RCC 7860 (cell line): ENCODE measurements around the gene BCAS3.

Source experiments
- DNase-seq: peaks from one replicate; pipeline ENCODE4 v3.0.0-alpha.2; 2015; ENCODE audit warnings: low spot score
- FAIRE-seq: peaks from 2 replicates; lab custom pipeline; 2012; peaks lifted over from hg19 to GRCh38; lab: Jason Lieb, UNC

BCAS3 gene

DNA sequence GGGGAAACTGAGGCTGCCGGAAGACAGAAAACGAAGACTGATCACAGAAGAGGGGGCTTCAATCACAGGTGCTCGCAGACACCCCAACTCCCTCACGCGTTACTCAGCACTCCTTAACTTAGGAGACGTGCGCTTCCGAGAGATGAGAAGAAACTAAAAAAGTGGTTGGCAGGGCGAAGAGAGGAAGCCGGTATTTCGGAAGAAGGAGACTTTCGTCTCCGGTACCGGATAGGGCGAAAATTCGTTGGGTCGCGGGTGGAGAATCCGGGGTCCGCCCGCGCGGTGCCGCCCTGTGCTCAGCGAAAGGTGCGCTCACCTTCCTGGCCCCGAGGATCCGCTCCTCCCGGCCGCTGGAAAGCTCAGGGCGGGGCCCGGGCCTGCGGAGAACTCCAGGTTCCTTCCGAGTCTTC, 721.1 kb downstream of the BCAS3 start:
- FAIRE-seq: no peak
- DNase-seq: no peak

DNA sequence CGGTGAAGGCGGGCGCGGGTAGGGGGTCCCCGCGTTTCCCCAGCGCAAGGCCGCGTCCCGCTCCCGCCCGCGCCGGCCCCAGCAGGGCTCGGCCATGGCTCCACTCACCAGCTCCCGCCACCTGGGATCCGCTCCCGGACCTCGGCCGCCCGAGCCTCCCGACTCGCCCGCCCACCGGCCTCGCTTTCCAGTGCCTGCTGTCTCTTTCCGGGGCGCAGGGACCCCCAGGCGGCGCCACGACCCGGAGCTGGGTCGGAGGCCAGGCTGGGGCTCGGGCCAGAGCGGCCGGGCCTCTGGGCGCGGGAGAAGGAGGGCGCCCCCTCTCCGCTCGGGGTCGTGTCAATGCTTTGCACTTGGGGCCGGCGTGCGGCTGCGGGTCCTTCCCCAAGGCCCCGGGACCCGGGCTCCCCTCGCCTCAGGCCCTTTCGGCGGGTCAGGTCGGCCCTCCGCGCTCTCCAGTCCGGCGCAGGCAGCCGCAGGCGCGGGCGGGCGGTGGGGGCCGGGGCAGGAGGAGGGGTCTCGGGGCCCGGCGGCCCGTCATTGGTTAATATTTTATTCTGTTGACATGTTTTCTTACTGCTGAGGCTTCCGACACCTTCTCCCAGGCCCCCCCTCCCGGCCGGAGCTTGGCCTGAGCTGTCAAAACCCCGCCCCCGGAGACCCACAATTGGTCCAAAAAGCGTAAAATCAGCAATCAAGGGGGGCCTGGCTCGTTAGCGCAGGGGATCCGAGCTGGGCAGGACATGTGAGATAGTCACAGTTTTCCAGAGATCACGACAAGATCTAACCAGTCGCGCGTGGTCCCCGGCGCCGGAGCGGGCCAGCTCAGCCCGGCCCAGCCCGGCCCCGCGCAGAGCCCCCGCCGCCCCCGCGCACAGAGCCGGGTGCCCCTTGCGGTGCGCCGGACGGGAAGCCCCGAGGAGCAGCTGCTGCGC, 721.7 kb downstream of the BCAS3 start, which contains the start of gene TBX2:
TSS of gene TBX2 (plus strand) at position 713 of the 935 bp plus-strand sequence. CDS start 334 bp downstream, outside the sequence.
- DNase-seq (peak; percentile 80), FAIRE-seq (no peak)

DNA sequence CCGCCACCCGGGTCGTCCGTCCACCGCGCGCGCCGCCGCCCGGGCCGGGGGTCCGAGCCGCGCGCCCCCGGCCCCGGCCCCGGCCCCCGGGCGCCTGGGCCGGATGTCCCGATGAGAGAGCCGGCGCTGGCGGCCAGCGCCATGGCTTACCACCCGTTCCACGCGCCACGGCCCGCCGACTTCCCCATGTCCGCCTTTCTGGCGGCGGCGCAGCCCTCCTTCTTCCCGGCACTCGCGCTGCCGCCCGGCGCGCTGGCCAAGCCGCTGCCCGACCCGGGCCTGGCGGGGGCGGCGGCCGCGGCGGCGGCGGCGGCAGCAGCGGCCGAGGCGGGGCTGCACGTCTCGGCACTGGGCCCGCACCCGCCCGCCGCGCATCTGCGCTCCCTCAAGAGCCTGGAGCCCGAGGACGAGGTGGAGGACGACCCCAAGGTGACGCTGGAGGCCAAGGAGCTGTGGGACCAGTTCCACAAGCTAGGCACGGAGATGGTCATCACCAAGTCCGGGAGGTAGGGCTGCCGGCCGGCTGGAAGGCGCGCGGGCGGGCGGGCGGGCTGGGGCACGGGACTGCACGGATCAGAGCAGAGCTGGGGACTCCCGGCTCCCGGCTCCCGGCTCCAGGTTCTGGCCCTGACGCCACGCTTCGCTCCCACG, 722.5 kb downstream of the BCAS3 start:
- DNase-seq (peak; percentile 16), FAIRE-seq (no peak)

DNA sequence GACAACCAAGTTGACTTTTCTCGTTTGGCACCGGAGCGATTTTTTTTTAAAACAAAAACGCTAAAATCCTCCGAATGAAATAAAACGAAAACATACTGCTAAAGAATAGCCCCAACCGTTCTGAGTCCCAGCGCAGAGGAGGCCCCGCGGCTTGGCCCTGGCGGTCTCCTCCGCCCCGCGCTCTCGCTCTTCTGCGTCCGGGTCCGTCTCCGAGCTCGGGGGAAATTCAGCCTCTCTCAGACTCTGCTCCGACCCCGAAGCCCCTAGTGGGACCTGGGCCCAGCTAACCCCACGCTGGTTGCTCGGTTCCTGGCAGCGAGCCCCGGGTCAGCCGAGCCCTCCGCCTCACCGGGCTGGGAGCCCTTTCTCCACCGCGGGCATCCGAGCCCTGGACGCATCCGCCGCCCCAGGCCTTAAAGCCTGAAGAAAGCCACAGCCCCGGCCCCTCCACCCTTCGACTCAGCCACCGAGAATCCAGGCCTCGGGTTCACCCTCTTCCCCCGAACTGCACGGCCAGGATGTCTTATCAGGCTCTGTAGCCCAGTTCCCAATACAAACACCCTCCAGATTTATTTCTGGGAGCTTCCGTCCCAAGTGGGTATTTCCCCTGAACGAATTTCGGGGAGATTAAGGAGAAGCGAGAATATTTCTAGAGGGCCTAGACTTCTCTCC, 723.2 kb downstream of the BCAS3 start:
- FAIRE-seq (no peak), DNase-seq (no peak)

DNA sequence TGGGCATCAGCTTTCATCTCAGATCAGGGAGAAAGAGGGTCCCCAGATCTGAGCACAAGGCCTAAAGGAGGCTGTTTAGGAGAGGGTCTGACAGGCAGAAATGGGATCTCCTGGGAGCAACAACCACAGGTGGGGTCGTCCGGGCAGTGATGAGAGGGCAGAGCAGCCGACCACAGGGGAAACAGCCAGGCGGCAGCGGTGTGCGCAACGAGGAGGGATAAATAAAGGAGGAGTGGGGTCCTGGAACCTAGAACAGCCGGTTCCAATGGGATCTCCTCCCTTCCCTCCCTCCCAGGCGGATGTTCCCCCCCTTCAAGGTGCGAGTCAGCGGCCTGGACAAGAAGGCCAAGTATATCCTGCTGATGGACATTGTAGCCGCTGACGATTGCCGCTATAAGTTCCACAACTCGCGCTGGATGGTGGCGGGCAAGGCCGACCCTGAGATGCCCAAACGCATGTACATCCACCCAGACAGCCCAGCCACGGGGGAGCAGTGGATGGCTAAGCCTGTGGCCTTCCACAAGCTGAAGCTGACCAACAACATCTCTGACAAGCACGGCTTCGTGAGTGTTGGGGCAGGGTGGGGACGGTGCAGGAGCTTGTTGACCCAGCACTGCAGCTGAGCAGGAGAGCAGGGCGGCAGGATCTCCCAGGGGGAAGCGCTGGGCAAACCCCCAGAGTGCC, 723.9 kb downstream of the BCAS3 start:
- FAIRE-seq: no peak
- DNase-seq: no peak

DNA sequence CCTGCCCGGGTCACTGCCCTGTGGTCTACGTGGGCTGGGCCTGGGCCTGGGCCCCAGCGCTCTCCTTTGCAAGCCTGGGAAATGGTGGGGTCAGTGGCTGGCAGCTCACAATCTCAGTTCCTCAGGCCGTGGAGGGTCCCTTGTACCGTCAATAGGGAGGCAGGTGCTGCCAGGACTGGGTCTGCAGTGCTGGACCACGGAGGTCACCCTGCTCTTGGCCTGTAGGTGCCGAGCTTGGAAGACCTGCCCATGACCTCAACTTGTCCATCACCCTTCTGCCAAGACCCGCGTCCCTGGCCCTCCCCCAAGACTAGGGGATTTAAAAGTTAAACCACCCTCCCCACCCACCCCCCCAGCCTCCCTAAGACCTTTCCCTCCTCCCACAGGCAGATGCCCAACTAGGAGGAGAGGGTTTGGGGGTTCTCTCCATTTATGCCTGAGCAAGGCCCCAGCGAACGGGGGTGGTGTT, 724.5 kb downstream of the BCAS3 start:
- no peak for FAIRE-seq
- DNase-seq: no peak

DNA sequence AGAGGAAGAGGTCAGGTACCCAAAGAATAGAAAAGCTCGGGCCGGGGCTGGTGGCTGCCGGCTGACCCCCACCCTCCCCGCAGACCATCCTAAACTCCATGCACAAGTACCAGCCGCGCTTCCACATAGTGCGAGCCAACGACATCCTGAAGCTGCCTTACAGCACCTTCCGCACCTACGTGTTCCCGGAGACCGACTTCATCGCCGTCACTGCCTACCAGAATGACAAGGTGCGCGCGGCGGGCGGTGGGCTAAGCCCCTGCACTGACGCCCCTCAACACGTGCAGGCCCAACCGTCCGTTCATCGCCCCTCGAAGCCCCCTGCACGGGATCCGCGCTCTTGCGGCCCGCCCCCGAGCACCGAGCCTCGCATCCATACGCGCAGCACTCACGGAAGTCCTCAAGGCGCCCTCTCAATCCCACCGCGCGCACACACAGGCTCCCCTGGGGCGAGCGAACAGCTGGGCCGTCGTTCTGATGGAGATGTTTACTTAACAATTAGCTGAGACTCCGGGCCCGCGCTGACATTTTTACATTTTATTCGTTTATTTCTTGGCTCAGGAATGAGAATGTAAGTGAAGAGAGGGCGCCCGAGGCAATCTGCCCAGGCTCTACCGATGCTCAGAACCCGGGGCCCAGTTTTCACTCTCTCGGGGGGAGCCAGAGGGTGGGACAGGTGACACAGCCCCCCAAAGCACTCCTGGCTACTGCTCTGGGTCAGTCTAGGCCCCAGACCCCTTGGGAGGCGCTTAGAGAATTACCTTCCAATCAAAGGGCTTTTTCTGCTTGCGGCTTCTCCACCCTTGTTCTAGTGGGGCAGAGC, 725.5 kb downstream of the BCAS3 start:
- no peak for FAIRE-seq
- no peak for DNase-seq

DNA sequence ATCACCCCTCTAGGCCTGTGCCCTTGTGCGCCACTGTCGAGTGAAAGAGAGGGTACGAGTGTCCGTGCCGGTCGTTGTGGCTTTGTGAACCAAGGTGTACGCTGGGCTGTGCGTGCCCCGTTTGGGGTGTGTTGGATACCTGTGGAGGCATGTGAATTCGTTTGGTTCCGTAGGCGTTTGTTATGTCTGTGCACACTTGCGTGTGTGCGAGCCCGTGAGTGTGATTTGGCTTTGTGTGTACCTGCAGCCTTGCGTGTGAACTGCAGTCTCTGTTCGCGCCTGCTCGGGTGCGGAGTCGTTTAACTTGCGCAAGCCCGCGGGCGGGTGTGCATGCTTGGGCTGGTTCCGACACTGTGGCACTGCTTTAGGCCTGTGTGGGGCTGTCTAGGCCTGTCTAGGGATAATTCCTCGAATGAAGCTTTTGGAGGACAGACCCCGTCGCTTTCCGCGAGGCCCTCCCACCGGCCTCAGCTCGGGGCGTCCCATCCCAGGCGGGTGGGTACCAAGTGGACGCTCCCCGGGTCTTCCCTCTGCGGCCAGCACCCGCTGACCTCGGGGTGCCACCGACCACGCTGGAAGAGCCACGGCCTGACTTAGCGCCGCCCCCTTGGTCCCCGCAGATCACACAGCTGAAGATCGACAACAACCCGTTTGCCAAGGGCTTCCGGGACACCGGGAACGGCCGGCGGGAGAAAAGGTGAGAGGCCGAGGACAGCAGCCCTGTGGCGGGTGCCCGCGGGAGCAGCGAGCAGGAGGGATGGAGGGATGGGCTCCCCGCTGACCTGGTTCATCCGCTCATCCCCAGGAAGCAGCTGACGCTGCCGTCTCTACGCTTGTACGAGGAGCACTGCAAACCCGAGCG, 726.4 kb downstream of the BCAS3 start:
- DNase-seq (no peak), FAIRE-seq (no peak)

DNA sequence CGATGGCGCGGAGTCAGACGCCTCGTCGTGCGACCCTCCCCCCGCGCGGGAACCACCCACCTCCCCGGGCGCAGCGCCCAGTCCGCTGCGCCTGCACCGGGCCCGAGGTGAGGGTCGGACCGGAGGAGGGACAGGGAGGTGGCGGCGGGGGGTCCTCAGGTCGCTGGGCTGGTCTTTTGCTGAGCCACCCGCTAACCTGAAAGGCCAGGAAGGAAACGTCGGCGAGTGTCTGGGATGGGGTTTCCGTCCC, 726.9 kb downstream of the BCAS3 start:
- FAIRE-seq: no peak
- DNase-seq: no peak

DNA sequence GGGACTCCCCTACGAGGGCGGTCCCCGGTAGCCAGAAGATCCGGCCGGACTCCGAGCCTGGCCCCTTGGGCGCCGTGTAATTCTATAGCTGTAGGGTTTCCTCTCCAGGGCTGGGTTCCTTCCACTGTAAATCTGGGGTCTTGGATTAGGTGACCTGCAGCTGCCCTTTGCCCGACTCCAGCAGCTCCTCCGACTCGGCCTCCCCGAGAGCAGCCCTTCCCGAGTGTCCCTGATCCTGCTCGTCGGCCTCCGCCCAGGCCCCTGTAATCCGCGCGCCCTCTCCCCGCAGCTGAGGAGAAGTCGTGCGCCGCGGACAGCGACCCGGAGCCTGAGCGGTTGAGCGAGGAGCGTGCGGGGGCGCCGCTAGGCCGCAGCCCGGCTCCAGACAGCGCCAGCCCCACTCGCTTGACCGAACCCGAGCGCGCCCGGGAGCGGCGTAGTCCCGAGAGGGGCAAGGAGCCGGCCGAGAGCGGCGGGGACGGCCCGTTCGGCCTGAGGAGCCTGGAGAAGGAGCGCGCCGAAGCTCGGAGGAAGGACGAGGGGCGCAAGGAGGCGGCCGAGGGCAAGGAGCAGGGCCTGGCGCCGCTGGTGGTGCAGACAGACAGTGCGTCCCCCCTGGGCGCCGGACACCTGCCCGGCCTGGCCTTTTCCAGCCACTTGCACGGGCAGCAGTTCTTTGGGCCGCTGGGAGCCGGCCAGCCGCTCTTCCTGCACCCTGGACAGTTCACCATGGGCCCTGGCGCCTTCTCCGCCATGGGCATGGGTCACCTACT, 727.4 kb downstream of the BCAS3 start:
- DNase-seq: no peak
- FAIRE-seq: no peak

DNA sequence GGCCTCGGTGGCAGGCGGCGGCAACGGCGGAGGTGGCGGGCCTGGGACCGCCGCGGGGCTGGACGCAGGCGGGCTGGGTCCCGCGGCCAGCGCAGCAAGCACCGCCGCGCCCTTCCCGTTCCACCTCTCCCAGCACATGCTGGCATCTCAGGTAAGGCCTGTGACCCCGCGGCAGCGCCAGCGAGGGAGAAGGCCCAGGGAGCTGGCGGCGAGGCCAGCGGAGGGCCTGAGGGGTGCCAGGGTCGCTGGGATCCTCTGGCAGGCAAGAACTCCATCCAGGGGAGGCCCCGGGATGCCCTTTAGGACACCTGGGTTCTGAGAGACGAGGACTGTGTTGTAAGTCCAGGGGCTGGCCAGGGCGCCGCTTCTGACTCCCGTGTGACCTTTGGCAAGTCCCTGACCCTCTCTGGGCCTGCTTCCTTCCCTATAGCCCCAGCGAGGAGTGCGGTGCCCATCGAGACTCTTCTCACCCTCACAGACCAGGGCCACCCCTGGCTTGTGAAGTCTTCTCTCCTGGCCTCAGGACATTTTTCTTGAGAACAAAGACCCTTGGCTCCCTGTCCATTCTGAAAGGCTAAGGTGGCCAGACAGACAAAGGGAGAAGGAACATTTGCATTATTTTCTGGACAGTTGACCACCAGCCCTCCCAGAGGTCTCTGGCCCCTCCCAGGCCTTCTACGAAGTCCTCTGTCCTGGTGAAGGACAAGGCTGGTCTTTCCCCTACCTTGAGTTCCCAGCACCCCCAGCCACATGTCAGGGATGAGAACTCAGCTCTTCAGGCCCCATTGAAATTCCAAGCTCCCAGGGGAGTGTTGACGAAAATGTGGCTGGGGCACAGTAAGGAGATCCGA, 728.3 kb downstream of the BCAS3 start:
- FAIRE-seq (no peak), DNase-seq (no peak)

DNA sequence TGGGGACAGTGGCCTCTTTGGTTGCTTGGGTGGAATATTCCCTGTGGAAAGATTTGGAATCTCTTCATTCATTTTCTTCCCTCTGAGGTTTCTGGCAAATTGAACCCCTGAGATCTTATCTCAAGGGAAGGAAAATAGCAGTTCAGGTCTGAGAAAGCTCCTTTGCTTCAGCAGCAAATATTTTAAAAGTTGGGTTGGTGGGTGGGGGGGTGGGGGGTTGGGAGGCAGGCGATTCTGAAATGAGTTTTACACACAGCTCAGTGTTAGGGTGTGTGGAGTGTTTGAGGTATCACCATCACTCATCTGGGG, 728.8 kb downstream of the BCAS3 start:
- FAIRE-seq (no peak), DNase-seq (no peak)

DNA sequence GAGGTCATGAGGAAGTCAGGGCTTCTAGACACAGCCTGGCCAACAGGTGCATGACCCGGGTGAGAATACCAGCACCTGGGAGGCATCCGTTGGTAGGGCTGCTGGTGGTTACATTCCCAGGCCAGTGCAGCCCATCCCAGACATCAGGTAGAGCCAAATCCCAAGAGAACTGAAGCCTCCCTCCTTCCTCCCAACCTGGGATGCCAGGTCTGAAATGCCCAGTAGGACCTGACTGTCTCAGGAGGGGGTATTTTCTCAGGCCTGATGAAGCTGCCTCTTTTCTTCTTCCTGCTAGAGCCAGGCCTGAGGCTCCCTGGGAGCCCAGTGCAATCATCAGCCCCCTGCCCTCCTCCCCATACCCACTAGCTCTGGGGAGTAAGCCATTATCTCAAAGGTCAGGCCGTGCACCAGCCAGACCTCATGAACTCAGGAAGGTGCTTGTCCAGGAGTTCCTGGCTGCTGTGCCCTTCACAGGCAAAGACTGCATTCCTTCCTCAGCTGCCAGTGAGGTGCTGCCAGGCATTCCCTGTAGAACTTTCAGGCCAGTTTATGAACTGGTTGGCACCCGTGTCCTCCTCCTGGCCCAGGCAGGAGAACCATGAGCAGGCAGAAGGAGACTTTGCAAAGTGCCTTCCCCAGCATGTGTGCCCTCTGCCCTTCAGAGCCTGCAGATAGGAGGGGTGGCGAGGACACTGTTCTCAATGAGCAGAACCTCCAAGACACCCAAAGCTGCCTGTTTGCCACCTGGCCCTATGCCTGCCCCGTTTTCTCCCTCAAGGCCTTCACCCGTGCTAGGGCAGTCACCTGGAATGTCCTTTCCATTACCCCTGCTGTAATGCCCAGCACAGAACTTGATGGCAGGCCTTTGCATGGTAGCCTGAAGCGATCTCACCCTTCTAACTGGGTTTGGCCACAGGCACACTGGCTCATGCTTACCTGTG, 729.6 kb downstream of the BCAS3 start:
- no peak for FAIRE-seq
- DNase-seq: no peak

DNA sequence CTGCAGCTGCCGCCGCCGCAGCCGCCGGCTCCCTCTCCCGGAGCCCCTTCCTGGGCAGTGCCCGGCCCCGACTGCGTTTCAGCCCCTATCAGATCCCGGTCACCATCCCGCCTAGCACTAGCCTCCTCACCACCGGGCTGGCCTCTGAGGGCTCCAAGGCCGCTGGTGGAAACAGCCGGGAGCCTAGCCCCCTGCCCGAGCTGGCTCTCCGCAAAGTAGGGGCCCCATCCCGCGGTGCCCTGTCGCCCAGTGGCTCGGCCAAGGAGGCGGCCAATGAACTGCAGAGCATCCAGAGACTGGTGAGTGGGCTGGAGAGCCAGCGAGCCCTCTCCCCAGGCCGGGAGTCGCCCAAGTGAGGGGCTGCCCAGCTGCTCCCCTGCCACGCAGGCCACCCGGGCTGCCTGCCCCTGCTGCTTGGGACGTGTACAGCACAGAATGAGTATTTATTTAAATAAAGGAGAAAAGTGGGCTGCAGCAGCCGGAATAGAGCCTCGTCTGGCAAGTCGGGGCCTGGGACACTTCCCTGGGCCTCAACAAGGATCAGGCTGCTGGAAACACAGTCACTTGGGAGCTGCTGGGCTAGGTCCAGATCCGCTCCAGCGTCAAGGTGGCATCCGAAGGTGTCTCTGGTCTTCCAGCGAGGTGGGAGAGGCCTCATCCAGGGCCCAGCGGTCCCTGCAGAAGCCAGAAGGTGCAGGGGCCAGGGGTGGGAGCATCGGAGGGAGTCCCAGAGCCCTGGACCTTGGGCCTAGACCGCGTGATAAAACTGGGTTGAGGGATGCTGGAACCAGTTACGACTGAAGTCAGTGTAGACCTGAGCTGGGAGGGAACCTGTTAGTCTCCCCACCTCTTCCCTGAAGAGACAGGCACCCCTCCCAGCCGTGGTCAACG, 730.7 kb downstream of the BCAS3 start:
- DNase-seq (no peak), FAIRE-seq (no peak)

DNA sequence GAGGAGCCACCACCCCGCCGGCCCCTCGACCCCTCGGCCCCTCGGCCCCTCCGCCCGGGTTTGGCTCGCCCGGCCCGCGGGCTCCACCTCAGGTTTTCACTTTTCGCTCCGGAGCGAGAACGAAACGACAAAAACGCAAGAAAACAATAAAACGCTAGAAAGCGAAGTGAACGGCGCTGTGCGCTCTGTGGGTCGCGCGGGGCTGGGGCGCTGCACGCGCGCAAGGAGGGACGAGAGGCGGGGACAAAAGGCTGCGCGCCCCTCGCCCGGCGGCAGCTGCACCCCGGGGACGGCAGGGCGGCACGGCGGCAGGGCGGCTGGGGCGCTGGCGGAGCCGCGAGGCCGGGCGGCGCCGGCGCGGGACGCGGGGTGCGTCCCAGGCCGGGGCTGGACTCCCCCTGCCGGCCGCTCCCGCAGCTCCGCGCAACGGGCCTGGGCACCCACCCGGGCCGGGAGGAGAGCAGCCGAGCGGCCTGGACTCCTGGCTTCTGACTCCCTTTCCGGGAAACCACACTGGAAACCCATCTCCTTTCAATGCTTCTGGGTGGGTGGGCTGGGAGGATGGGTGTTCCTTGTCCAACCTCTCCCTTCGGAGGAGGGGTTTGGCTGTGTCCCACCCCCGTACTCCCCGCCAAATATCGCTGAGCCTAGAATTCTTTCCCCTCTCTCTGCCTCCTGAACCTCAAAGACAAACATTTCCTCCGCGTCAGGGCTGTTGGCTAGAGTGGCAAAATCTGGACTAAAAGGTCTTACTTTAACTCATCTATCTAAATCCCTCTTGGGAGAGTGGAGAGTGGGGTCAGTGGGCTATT, 731.9 kb downstream of the BCAS3 start:
- no peak for FAIRE-seq
- DNase-seq: no peak
